Vagina (tissue), 2 donors: ENCODE results near the gene PODXL.

Source experiments
- POLR2A ChIP-seq, 2 donors: fragments of 450-650 bp; IDR thresholded peaks; one replicate each; pipeline ENCODE4 v1.6.1; 2017; ENCODE audit warnings: antibody characterized with exemption in 2 of 2, mild to moderate bottlenecking in 2 of 2, moderate library complexity in 2 of 2
- POLR2AphosphoS5 ChIP-seq, 2 donors: sonication (generic); formaldehyde crosslinking; IDR thresholded peaks; one replicate each; pipeline ENCODE4 v1.9.0; 2017; ENCODE audit warnings: antibody characterized with exemption in 2 of 2, mild to moderate bottlenecking in 2 of 2, low read depth in 1 of 2; ENCODE audit not compliant: insufficient read depth in 1 of 2
- TF ChIP-seq, protein P1 (sequence below), 3 experiments: fragments of 450-650 bp in 2 of 3; fragments of 200-600 bp in 1 of 3; sonication (generic) in 1 of 3; IDR thresholded peaks; one replicate each; pipeline ENCODE4 v1.5.1; 2017 to 2019; ENCODE audit warnings: antibody characterized with exemption in 3 of 3, mild to moderate bottlenecking in 2 of 3, moderate library complexity in 2 of 3

DNA sequence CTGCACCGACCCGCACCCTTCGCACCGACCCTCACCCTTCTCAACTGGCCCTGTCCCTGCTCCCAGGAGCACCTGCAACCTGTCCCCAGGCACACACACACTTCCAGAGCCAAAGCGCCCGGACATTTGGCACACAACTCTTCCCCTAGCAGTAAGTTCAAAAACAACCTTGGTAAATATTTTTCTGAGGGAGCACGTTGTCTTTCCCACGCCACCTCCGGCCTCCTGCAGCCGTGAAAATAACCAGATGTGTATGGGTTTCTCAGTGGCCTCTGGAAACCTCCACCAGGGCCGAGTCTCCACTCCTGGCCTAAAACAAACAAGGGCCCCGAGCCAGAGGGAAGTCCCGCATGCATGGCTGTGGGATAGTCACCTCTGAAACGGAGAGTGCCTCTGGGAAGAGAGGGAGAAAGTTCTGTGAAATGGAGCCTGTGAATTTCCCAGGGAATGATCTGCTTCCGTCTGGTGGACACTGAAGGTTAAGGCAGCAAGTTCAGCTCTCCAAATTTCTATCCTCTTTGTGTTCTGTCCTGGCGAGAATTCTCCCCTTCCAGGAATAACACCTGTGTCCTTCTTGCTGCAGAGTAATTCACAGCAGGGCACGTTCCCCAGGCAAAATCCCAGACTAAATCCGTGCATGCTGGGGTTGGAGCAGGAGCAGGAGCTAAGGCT, 15.8 kb downstream of the PODXL start:
- TF ChIP-seq POLR2A (IDR thresholded peaks at IDR 0.05) (no peak), POLR2AphosphoS5 (IDR thresholded peaks at IDR 0.05; ENCODE audit: insufficient read depth in 1 of 2, low read depth in 1 of 2) (no peak)
- TF ChIP-seq, protein P1, sequence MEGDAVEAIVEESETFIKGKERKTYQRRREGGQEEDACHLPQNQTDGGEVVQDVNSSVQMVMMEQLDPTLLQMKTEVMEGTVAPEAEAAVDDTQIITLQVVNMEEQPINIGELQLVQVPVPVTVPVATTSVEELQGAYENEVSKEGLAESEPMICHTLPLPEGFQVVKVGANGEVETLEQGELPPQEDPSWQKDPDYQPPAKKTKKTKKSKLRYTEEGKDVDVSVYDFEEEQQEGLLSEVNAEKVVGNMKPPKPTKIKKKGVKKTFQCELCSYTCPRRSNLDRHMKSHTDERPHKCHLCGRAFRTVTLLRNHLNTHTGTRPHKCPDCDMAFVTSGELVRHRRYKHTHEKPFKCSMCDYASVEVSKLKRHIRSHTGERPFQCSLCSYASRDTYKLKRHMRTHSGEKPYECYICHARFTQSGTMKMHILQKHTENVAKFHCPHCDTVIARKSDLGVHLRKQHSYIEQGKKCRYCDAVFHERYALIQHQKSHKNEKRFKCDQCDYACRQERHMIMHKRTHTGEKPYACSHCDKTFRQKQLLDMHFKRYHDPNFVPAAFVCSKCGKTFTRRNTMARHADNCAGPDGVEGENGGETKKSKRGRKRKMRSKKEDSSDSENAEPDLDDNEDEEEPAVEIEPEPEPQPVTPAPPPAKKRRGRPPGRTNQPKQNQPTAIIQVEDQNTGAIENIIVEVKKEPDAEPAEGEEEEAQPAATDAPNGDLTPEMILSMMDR (IDR thresholded peaks at IDR 0.05) = no peak
